Esophagus muscularis mucosa (tissue), 4 donors: ENCODE measurements around the gene MCUB.

Source experiments
- CTCF ChIP-seq, 3 experiments: fragments of 200-600 bp in 2 of 3; fragments of 450-650 bp in 1 of 3; sonication (generic) in 2 of 3; IDR thresholded peaks; one replicate each; pipeline ENCODE4 v1.5.1; 2017 to 2019; ENCODE audit warnings: antibody characterized with exemption in 3 of 3, mild to moderate bottlenecking in 2 of 3, moderate library complexity in 1 of 3
- EP300 ChIP-seq: sonication (generic); formaldehyde crosslinking; IDR thresholded peaks from one replicate; pipeline ENCODE4 v1.6.1; 2017; ENCODE audit warnings: antibody characterized with exemption
- POLR2A ChIP-seq: fragments of 450-650 bp; IDR thresholded peaks from one replicate; pipeline ENCODE4 v1.6.1; 2017; ENCODE audit warnings: antibody characterized with exemption, moderate library complexity, mild to moderate bottlenecking, low read depth
- POLR2AphosphoS5 ChIP-seq, 2 donors: sonication (generic); formaldehyde crosslinking; IDR thresholded peaks; one replicate each; pipeline ENCODE4 v1.6.1; 2017; ENCODE audit warnings: antibody characterized with exemption in 2 of 2

DNA sequence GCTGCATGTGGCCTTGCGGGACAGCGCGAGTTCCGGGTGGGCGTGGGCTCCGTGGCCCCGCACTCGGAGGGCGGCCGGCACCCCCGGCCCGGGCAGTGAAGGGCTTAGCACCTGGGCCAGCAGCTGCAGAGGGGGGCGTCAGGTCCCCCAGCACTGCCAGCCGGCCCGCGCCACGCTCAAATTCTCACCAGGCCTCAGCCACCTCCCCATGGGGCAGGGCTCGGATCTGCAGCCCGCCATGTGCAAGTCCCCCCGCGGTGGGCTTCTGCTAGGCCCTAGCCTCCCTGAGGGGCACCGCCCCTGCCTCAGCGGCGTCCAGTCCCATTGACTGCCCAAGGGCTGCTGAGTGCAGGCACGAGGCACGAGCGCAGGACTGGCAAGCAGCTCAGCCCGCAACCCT lies 2.6 kb upstream of the MCUB start:
- TF ChIP-seq POLR2A = no peak
- no peak for TF ChIP-seq CTCF (IDR thresholded peaks at IDR 0.05)
- TF ChIP-seq POLR2AphosphoS5 (IDR thresholded peaks at IDR 0.05) = no peak
- TF ChIP-seq EP300 = no peak
